Neural crest cell (in vitro differentiated cells): ENCODE data around the gene ATP2A1. TPM values are rescaled to one million over a fixed set of nuclear protein-coding genes. Genes with fewer than 3 reads are reported as not detected.

Experiments used
- DNase-seq: peaks from one replicate; pipeline ENCODE4 v3.0.0; 2021; ENCODE audit warnings: low read depth, mixed read lengths, low spot score
- H3K27ac Mint-ChIP-seq: one replicate; pipeline ENCODE4 v1.8.0; 2021; ENCODE audit warnings: mild to moderate bottlenecking, mixed read lengths; ENCODE audit not compliant: unreplicated experiment
- H3K27me3 Mint-ChIP-seq: 2 replicates; pipeline ENCODE4 v1.8.0; 2021; ENCODE audit warnings: low read depth, mild to moderate bottlenecking, mixed read lengths
- H3K36me3 Mint-ChIP-seq: 2 replicates; pipeline ENCODE4 v1.8.0; 2021; ENCODE audit warnings: low read depth, mild to moderate bottlenecking, mixed read lengths
- H3K4me1 Mint-ChIP-seq: 2 replicates; pipeline ENCODE4 v1.8.0; 2021; ENCODE audit warnings: mixed read lengths
- H3K4me3 Mint-ChIP-seq: one replicate; pipeline ENCODE4 v1.8.0; 2021; ENCODE audit warnings: mild to moderate bottlenecking, mixed read lengths
- H3K9me3 Mint-ChIP-seq: 2 replicates; pipeline ENCODE4 v1.8.0; 2021; ENCODE audit warnings: mixed read lengths
- total RNA-seq: library from RNA; stranded (reverse); gene quantifications from 2 replicates; pipeline ENCODE4 v1.2.1, GENCODE V29; 2021
- TF ChIP-seq, protein P1 (sequence below): fragments of 200-600 bp; sonication (generic); conservative IDR thresholded peaks from 2 replicates; pipeline ENCODE4 v1.5.0; 2021; ENCODE audit warnings: antibody characterized with exemption, mild to moderate bottlenecking

The ATP2A1 gene
- total RNA-seq, 1 donor from 2014 or later = 3.3 TPM

DNA sequence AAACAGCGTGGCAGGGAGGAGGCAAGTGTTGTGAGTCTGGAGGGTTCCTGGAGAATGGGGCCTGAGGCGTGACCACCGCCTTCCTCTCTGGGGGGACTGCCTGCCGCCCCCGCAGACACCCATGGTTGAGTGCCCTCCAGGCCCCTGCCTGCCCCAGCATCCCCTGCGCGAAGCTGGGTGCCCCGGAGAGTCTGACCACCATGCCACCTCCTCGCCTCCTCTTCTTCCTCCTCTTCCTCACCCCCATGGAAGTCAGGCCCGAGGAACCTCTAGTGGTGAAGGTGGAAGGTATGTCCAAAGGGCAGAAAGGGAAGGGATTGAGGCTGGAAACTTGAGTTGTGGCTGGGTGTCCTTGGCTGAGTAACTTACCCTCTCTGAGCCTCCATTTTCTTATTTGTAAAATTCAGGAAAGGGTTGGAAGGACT, 53.5 kb downstream of the ATP2A1 start, which contains the start of gene CD19:
CD19 (plus strand) TSS at position 171 of the 425 bp plus-strand sequence; CDS start at position 201, 30 bp downstream.
- Mint-ChIP-seq H3K27ac (peak within 1 kb of the TSS; percentile 84), H3K27me3 (peaks cover 4% of the 10 kb centered on the region), H3K36me3 (no peaks in the 10 kb centered on the region), H3K9me3 (peaks cover 4% of the 10 kb centered on the region), H3K4me1 (no peaks in the 10 kb centered on the region), H3K4me3 (no peak within 1 kb of the TSS)
- DNase-seq = no peak
- TF ChIP-seq, protein P1, sequence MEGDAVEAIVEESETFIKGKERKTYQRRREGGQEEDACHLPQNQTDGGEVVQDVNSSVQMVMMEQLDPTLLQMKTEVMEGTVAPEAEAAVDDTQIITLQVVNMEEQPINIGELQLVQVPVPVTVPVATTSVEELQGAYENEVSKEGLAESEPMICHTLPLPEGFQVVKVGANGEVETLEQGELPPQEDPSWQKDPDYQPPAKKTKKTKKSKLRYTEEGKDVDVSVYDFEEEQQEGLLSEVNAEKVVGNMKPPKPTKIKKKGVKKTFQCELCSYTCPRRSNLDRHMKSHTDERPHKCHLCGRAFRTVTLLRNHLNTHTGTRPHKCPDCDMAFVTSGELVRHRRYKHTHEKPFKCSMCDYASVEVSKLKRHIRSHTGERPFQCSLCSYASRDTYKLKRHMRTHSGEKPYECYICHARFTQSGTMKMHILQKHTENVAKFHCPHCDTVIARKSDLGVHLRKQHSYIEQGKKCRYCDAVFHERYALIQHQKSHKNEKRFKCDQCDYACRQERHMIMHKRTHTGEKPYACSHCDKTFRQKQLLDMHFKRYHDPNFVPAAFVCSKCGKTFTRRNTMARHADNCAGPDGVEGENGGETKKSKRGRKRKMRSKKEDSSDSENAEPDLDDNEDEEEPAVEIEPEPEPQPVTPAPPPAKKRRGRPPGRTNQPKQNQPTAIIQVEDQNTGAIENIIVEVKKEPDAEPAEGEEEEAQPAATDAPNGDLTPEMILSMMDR = no peak

DNA sequence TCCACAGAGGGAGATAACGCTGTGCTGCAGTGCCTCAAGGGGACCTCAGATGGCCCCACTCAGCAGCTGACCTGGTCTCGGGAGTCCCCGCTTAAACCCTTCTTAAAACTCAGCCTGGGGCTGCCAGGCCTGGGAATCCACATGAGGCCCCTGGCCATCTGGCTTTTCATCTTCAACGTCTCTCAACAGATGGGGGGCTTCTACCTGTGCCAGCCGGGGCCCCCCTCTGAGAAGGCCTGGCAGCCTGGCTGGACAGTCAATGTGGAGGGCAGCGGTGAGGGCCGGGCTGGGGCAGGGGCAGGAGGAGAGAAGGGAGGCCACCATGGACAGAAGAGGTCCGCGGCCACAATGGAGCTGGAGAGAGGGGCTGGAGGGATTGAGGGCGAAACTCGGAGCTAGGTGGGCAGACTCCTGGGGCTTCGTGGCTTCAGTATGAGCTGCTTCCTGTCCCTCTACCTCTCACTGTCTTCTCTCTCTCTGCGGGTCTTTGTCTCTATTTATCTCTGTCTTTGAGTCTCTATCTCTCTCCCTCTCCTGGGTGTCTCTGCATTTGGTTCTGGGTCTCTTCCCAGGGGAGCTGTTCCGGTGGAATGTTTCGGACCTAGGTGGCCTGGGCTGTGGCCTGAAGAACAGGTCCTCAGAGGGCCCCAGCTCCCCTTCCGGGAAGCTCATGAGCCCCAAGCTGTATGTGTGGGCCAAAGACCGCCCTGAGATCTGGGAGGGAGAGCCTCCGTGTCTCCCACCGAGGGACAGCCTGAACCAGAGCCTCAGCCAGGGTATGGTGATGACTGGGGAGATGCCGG, 54.3 kb downstream of the ATP2A1 start:
- DNase-seq = no peak
- no peaks in the 10 kb centered on the region for H3K4me1 Mint-ChIP-seq
- peaks cover 4% of the 10 kb centered on the region for H3K27me3 Mint-ChIP-seq
- H3K36me3 Mint-ChIP-seq = no peaks in the 10 kb centered on the region
- peaks cover 4% of the 10 kb centered on the region for H3K9me3 Mint-ChIP-seq
- TF ChIP-seq, protein P1 = no peak
- H3K27ac Mint-ChIP-seq = peak overlapping the region; percentile 43
- no peak overlapping the region for H3K4me3 Mint-ChIP-seq

GRCh38 chr16:28933171-28933570, 54.9 kb downstream of the ATP2A1 start:
- Mint-ChIP-seq H3K27me3 (peaks cover 5% of the 10 kb centered on the region), H3K36me3 (no peaks in the 10 kb centered on the region), H3K4me1 (no peaks in the 10 kb centered on the region), H3K27ac (no peak overlapping the region), H3K9me3 (peaks cover 4% of the 10 kb centered on the region), H3K4me3 (no peak overlapping the region)
- TF ChIP-seq, protein P1 = no peak
- DNase-seq = no peak

DNA sequence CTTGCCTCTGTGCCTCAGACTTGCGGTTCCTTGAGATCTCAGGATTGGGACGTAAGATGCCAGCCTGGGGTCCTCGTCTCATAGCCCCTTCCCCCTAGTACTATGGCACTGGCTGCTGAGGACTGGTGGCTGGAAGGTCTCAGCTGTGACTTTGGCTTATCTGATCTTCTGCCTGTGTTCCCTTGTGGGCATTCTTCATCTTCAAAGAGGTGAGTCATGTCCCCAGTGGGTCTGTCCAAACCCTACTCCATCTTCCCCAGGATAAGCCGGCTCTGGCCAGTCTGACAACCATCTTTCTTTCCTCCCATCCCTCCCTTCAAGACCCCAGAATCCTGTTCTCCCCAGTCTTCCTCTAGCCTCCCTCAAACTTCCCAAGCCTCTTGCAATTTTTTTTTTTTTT, 57.1 kb downstream of the ATP2A1 start:
- Mint-ChIP-seq H3K4me1 (no peaks in the 10 kb centered on the region), H3K4me3 (no peak overlapping the region), H3K27me3 (peaks cover 8% of the 10 kb centered on the region), H3K36me3 (no peaks in the 10 kb centered on the region), H3K27ac (peak overlapping the region; percentile 52), H3K9me3 (peaks cover 4% of the 10 kb centered on the region)
- TF ChIP-seq, protein P1 = no peak
- DNase-seq = no peak

DNA sequence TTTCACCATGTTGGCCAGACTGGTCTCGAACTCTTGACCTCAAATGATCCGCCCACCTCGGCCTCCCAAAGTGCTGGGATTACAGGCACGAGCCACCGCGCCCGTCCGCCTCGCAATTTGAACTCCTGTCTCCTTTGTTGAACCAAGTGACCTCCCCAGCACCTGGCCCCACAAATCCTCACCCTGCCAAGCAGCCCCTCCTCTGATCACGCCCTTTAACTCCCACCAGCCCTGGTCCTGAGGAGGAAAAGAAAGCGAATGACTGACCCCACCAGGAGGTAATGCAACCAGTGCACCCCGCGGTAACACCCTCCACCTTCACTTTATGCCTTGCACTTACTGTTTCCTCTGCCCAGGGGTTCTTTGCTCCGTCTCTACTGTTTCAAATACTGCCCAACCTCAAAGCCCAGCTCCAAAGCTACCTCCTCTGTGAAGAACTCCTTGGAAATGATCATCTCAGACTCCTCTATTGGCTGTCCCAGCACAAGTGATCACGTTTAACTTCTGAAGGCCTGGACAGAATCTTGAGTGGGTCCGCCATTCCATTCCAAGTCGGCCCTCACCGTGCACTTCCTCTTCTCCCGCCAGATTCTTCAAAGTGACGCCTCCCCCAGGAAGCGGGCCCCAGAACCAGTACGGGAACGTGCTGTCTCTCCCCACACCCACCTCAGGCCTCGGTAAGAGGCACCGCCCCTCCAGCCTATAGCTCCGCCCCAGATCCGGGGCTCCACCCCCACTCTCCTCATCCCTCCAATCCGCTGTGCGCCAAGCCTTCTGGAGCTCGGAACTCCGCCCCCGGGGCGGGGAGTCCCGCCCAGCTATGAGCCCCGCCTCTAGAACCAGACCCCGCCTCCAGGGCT, 57.9 kb downstream of the ATP2A1 start:
- peaks cover 4% of the 10 kb centered on the region for H3K9me3 Mint-ChIP-seq
- no peak overlapping the region for H3K27ac Mint-ChIP-seq
- H3K27me3 Mint-ChIP-seq = peaks cover 8% of the 10 kb centered on the region
- TF ChIP-seq, protein P1 = no peak
- no peaks in the 10 kb centered on the region for H3K4me1 Mint-ChIP-seq
- DNase-seq = peak; percentile 27
- H3K4me3 Mint-ChIP-seq = peak overlapping the region; percentile 3
- no peaks in the 10 kb centered on the region for H3K36me3 Mint-ChIP-seq
